Activated CD8-positive, alpha-beta T cell treated with anti-CD3 and anti-CD28 coated beads for 36 hours (primary cell): ENCODE measurements around the gene STKLD1. TPM values are rescaled to one million over a fixed set of nuclear protein-coding genes. Genes with fewer than 3 reads are reported as not detected.

Experiments used
- ATAC-seq: fragments of 200-7000 bp; cut with Tn5 transposase; one replicate; pipeline ENCODE4 v1.10.0; 2021; ENCODE audit warnings: mild to moderate bottlenecking, moderate library complexity
- CTCF ChIA-PET: fragments of 350-600 bp; sonication (Branson Sonifier 250); formaldehyde crosslinking; loops from one replicate; lab custom pipeline; 2021; ENCODE audit warnings: antibody characterized with exemption; lab: Charles Lee
- POLR2A ChIA-PET: fragments of 350-600 bp; sonication (Branson Sonifier 250); formaldehyde crosslinking; loops from one replicate; lab custom pipeline; 2021; ENCODE audit warnings: antibody characterized with exemption; lab: Charles Lee
- DNase-seq: peaks from one replicate; pipeline ENCODE4 v3.0.0-alpha.2; 2020
- H3K27ac Mint-ChIP-seq: one replicate; pipeline ENCODE4 v1.8.0; 2021; ENCODE audit warnings: mild to moderate bottlenecking, mixed read lengths
- H3K27me3 Mint-ChIP-seq: one replicate; pipeline ENCODE4 v1.8.0; 2021; ENCODE audit warnings: mixed read lengths
- H3K36me3 Mint-ChIP-seq: one replicate; pipeline ENCODE4 v1.8.0; 2021; ENCODE audit warnings: low read depth, mixed read lengths
- H3K4me1 Mint-ChIP-seq: one replicate; pipeline ENCODE4 v1.8.0; 2021; ENCODE audit warnings: low read depth, mixed read lengths
- H3K4me3 Mint-ChIP-seq: one replicate; pipeline ENCODE4 v1.8.0; 2021; ENCODE audit warnings: mild to moderate bottlenecking, moderate library complexity, mixed read lengths
- H3K9me3 Mint-ChIP-seq: one replicate; pipeline ENCODE4 v1.8.0; 2021; ENCODE audit warnings: mixed read lengths
- CTCF ChIP-seq: fragments of 200-600 bp; IDR thresholded peaks from one replicate; pipeline ENCODE4 v1.8.0; 2022; ENCODE audit warnings: antibody characterized with exemption, mild to moderate bottlenecking
- intact Hi-C: fragments of 100-400 bp; cut with micrococcal nuclease; formaldehyde crosslinking; loops from one replicate; pipeline ENCODE4 v1.10.0; 2022
- total RNA-seq, 2 experiments: library from RNA; stranded (reverse); gene quantifications; one replicate each; pipeline ENCODE4 v1.2.3, GENCODE V29; 2021

STKLD1 gene
- total RNA-seq, 2 experiments from 2014 or later, result 0.45 to 0.52 TPM

DNA sequence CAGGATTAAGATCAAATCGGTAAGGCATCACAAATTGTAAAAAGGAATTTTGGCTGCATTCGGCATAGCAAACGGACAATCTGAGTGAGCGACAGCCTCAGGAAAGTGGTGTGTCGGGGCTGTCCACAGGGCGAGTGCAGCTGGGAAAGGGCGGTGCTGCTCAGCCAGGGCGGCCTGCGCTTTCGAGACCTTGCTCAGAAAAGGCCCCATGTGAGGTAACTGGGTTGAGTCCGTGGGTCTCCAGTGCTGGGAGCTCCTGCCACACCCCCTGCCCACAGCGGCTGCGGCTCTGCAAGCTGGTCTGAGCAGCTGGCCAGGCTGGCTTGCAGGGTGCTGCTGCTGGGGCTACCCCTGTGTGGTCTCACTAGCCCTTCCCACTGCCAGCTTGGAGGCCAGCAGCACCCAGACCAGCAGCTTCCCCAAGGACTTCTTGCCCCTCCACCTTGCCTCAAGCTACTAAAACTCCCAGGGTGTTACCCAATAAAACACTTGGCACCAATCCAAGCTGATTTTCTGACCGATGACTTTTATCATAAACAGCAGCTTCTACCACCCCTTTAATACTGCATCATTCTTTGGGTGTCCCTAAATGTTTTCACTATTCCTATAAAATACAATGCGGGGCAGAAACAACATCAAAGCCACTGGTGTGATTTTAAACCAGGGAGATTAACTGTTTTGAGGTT, 13.7 kb upstream of the STKLD1 start:
- Mint-ChIP-seq H3K27ac (no peak overlapping the region), H3K4me3 (no peak overlapping the region), H3K36me3 (peaks cover 63% of the 10 kb centered on the region), H3K9me3 (no peaks in the 10 kb centered on the region), H3K4me1 (peaks cover 51% of the 10 kb centered on the region), H3K27me3 (no peaks in the 10 kb centered on the region)
- POLR2A ChIA-PET, result interaction anchor here (1.3 to 28.8 kb wide), 5 partner anchors 10 to 59 kb away, joined by 3 to 872 read pairs (median 7); partner anchors contain the start of genes MED22, RPL7A, SURF1 and SURF2
- intact Hi-C loops, result no loop called here
- DNase-seq, result no peak
- no peak for ATAC-seq
- no peak for TF ChIP-seq CTCF
- CTCF ChIA-PET, result interaction anchor here (1.2 to 1.5 kb wide), 2 partner anchors 9 to 124 kb away, joined by 3 to 6 read pairs; no protein-coding TSS in a partner anchor

DNA sequence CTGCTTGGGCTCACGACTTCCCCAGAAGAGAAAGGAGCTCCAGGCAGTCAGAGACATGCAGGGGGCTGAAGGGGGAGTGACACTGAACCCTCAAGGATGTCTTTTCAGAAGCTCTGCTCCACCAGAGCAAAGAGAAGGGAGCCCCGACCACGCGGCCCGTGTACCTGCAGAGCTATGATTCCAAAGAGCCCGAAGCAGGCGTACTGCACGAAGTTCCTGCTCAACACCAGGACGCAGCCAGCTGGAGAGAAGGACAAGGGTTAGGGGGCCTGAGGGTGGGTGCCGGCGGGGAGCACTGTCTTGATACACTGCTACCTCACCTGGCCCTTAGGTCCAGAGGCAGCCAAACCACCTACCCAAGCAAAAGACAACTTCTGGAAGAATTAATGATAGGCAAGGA, 9.7 kb upstream of the STKLD1 start:
- no peak for TF ChIP-seq CTCF
- Mint-ChIP-seq H3K9me3 (no peaks in the 10 kb centered on the region), H3K27me3 (no peaks in the 10 kb centered on the region), H3K4me1 (peaks cover 50% of the 10 kb centered on the region), H3K27ac (peak overlapping the region; percentile 0), H3K4me3 (no peak overlapping the region), H3K36me3 (peaks cover 75% of the 10 kb centered on the region)
- DNase-seq, result no peak
- intact Hi-C loops, result no loop called here
- ChIA-PET CTCF (interaction anchor here (1.4 kb wide), 1 partner anchor 120 kb away, joined by 4 read pairs; no protein-coding TSS in a partner anchor), POLR2A (interaction anchor here (0.7 to 28.8 kb wide), 4 partner anchors 9 to 336 kb away, joined by 3 to 872 read pairs (median 6); partner anchors contain the start of genes CACFD1, MED22, RPL7A and SURF1)
- no peak for ATAC-seq

- peak overlapping the region; percentile 11 for H3K27ac Mint-ChIP-seq
- DNase-seq (no peak), ATAC-seq (no peak)
- no peaks in the 10 kb centered on the region for H3K9me3 Mint-ChIP-seq
- intact Hi-C loops, result no loop called here
- ChIA-PET CTCF (no interaction called here), POLR2A (interaction anchor here (0.9 to 28.8 kb wide), 3 partner anchors 11 to 92 kb away, joined by 4 to 872 read pairs (median 5); partner anchors contain the start of genes CACFD1, MED22, RPL7A and SURF1)
- no peak overlapping the region for H3K4me3 Mint-ChIP-seq
- peaks cover 50% of the 10 kb centered on the region for H3K4me1 Mint-ChIP-seq
- H3K36me3 Mint-ChIP-seq, result peaks cover 75% of the 10 kb centered on the region
- H3K27me3 Mint-ChIP-seq, result no peaks in the 10 kb centered on the region
- no peak for TF ChIP-seq CTCF
Observed at GRCh38 chr9:133367221-133367620, 8.9 kb upstream of the STKLD1 start.

DNA sequence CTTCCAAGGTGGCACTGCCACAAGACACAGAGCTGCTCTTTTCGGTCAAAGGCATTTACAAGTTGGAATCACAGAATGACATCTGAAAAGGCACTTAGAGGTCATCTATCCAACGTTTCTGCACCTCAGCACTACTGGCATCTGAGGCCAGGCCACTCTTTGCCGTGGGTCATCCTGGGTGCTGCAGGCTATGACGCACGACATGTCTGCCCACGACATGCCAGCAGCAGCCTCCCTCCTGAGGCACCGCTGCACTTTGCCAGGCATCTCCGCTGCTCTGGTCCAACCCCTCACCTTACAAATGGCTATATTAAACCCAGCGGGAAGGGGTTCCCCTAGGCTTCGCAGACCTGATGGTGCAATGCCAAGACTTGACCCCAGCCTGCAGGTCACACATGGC, 8.4 kb upstream of the STKLD1 start:
- H3K4me1 Mint-ChIP-seq, result peaks cover 56% of the 10 kb centered on the region
- ChIA-PET POLR2A (interaction anchor here (1.5 to 28.8 kb wide), 2 partner anchors 10 to 19 kb away, joined by 5 to 872 read pairs; partner anchors contain the start of genes MED22, RPL7A, SURF1 and SURF2), CTCF (interaction anchor here (1.1 kb wide), 1 partner anchor 16 kb away, joined by 4 read pairs; no protein-coding TSS in a partner anchor)
- H3K9me3 Mint-ChIP-seq, result no peaks in the 10 kb centered on the region
- ATAC-seq (no peak), DNase-seq (no peak)
- H3K4me3 Mint-ChIP-seq, result no peak overlapping the region
- no peaks in the 10 kb centered on the region for H3K27me3 Mint-ChIP-seq
- intact Hi-C loops, result no loop called here
- peak overlapping the region; percentile 98 for H3K27ac Mint-ChIP-seq
- TF ChIP-seq CTCF, result no peak
- peaks cover 80% of the 10 kb centered on the region for H3K36me3 Mint-ChIP-seq
